Measurements from ENCODE around the gene GARIN5B.

DNA sequence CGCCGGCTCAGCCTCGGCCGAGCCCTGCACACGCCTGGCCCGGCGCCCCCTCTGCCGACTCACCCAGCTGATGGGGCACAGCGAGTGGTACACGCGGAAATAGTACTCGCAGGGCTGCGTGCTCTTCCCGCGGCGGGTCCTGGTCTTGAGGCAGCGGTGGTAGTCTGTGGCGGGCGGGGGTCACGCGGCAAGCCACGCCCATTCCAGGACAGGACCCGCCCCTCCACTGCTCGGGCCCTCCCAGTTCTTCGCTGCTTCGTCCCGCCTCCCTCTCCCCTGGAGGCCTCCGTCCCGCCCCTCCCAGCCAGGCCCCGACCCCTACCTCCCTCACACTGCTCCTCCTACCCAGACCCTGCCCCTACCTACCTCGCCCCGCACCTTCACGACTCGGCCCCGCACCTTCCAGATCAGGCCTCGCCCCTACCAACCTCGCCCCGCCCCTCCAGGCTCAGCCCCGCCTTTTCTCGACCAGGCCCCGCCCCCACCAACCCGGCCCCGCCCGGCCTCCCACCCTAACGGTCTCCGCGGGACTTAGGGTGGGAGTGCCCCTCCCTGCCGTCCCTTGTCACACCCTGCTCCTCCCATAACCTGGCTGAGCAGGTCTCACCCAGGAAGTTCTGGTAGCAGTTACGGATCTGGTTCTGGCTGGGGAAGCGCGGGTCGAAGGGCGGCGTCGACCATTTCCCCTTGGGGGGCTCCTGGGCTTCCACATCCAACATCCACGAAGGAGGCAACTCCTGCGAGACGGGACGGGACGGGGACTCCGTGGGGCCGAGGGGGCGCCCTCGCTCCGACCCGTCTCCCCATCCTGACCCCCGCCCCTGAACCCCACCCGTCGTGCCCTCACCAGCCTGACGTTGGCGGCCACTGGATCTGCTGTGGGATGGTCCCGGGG, 9.0 kb downstream of the GARIN5B start:
- no peak for TF ChIP-seq EP300 (IDR thresholded peaks at IDR 0.05)
- TF ChIP-seq, protein P1, sequence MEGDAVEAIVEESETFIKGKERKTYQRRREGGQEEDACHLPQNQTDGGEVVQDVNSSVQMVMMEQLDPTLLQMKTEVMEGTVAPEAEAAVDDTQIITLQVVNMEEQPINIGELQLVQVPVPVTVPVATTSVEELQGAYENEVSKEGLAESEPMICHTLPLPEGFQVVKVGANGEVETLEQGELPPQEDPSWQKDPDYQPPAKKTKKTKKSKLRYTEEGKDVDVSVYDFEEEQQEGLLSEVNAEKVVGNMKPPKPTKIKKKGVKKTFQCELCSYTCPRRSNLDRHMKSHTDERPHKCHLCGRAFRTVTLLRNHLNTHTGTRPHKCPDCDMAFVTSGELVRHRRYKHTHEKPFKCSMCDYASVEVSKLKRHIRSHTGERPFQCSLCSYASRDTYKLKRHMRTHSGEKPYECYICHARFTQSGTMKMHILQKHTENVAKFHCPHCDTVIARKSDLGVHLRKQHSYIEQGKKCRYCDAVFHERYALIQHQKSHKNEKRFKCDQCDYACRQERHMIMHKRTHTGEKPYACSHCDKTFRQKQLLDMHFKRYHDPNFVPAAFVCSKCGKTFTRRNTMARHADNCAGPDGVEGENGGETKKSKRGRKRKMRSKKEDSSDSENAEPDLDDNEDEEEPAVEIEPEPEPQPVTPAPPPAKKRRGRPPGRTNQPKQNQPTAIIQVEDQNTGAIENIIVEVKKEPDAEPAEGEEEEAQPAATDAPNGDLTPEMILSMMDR (IDR thresholded peaks at IDR 0.05), result no peak

Measured in ovary (tissue), 3 donors.